ENCODE data around the gene IER5. TPM values are rescaled to one million over a fixed set of nuclear protein-coding genes. Genes with fewer than 3 reads are reported as not detected.
A peak's percentile ranks its signal among the peaks of the same experiment; 100 is the strongest.

IER5 gene
- total and polyA plus RNA-seq, 2 experiments from 2014 or later = 8.1 to 38.5 TPM

DNA sequence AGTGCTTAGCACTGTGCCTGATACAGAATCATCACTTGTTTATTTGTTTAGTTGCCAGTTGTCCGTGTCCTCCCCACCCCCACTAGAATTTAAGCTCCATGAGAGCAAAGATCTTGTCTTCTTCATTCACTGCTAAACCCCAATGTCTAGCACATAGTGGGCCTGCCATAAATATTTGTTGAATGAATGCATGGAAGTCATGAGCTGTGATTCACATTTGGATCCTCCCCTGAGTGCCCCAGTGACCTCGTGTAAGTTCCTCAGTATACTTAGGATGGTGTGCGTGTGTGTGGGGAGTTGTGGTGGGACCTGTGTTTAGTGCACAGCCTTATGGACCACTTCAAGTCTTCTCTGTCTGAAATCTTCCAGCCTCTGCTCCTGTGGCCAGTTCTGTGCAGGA, 23.1 kb downstream of the IER5 start:
- Histone ChIP-seq H3F3A (ENCODE audit: insufficient read depth) (peaks cover 16% of the 10 kb centered on the region), H3K4me1 (ENCODE audit: insufficient read depth) (peaks cover 22% of the 10 kb centered on the region), H2AFZ (no peak overlapping the region), H3K9ac (no peak overlapping the region), H3K79me2 (ENCODE audit: insufficient read depth) (no peaks in the 10 kb centered on the region), H3K36me3 (ENCODE audit: low read depth) (no peaks in the 10 kb centered on the region), H3K27ac (peak overlapping the region; percentile 79), H3K4me3 (no peak overlapping the region), H3K9me2 (ENCODE audit: insufficient read depth) (no peaks in the 10 kb centered on the region), H3K4me2 (ENCODE audit: unreplicated experiment) (no peak overlapping the region), H3K9me3 (ENCODE audit: low read depth) (no peaks in the 10 kb centered on the region), H3K27me3 (replicated peaks; ENCODE audit: insufficient read depth) (no peaks in the 10 kb centered on the region), H4K20me1 (ENCODE audit: insufficient read depth) (no peaks in the 10 kb centered on the region)
- TF ChIP-seq EZH2 (IDR thresholded peaks at IDR 0.05; ENCODE audit: insufficient read depth, poor library complexity, severe bottlenecking) (no peak), EZH2phosphoT487 (IDR thresholded peaks at IDR 0.05; ENCODE audit: insufficient read depth, low read depth) (no peak)
- 61 to 67% methylated on average over 3 of the region's 3 CpGs for WGBS, 2 experiments (ENCODE audit: low coverage in 1 of 2, low lambda C conversion rate in 2 of 2, missing lambda C conversion rate in 2 of 2)
- DNase-seq = peak; percentile 50
- in situ Hi-C loops (cut with MboI) = no loop called here

GRCh38 chr1:181112071-181112929, 23.8 kb downstream of the IER5 start:
- H3K4me1 ChIP-seq (ENCODE audit: insufficient read depth) = peaks cover 24% of the 10 kb centered on the region
- H2AFZ ChIP-seq = no peak overlapping the region
- in situ Hi-C loops (cut with MboI) = no loop called here
- WGBS, 2 experiments (ENCODE audit: low coverage in 1 of 2, low lambda C conversion rate in 2 of 2, missing lambda C conversion rate in 2 of 2) = 31 to 35% methylated on average over 10 of the region's 10 CpGs
- no peak overlapping the region for H3K4me3 ChIP-seq
- no peaks in the 10 kb centered on the region for H4K20me1 ChIP-seq (ENCODE audit: insufficient read depth)
- peak overlapping the region; percentile 36 for H3K4me2 ChIP-seq (ENCODE audit: unreplicated experiment)
- peak; percentile 99 for DNase-seq
- no peaks in the 10 kb centered on the region for H3K27me3 ChIP-seq (replicated peaks; ENCODE audit: insufficient read depth)
- no peaks in the 10 kb centered on the region for H3K9me3 ChIP-seq (ENCODE audit: low read depth)
- peaks cover 10% of the 10 kb centered on the region for H3F3A ChIP-seq (ENCODE audit: insufficient read depth)
- TF ChIP-seq EZH2 (IDR thresholded peaks at IDR 0.05; ENCODE audit: insufficient read depth, poor library complexity, severe bottlenecking) (no peak), EZH2phosphoT487 (IDR thresholded peaks at IDR 0.05; ENCODE audit: insufficient read depth, low read depth) (no peak)
- H3K79me2 ChIP-seq (ENCODE audit: insufficient read depth) = no peaks in the 10 kb centered on the region
- H3K27ac ChIP-seq = peak overlapping the region; percentile 79
- peak overlapping the region; percentile 57 for H3K9ac ChIP-seq
- no peaks in the 10 kb centered on the region for H3K36me3 ChIP-seq (ENCODE audit: low read depth)
- H3K9me2 ChIP-seq (ENCODE audit: insufficient read depth) = no peaks in the 10 kb centered on the region

DNA sequence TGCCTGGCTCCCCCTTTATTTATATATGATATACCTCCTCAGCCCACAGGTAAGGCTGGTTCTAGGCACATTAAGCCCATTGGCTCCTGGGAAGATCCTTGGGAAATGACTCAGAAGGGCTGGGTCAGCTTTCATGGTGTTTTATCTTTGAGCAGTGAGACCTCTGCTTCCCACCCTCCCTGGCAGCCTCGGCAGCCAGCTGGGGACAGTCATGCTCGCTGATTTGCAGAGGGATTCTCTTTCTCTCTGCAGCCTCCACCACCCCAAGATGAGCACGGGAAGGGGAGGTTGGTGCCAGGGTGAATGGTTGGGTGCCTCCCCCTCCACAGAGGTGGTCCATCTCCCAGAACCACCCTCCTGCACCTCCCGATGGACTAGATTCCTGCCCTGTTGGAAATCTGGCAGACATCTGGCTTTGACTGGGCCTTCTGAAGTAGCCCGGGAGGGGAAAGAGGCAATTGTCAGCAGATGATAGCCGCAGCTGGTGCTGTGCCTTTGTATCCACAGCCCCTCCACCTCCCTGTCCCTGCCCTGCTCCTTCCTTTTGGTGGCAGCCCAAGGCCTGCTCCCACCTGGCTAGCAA, 24.6 kb downstream of the IER5 start:
- Histone ChIP-seq H3K27me3 (replicated peaks; ENCODE audit: insufficient read depth) (no peaks in the 10 kb centered on the region), H4K20me1 (ENCODE audit: insufficient read depth) (no peaks in the 10 kb centered on the region), H3K4me2 (ENCODE audit: unreplicated experiment) (peak overlapping the region; percentile 36), H3K9ac (peak overlapping the region; percentile 39; the same call in 1 of the 2 replicates), H3K27ac (peak overlapping the region; percentile 71), H3K4me3 (no peak overlapping the region), H3K79me2 (ENCODE audit: insufficient read depth) (no peaks in the 10 kb centered on the region), H3K9me2 (ENCODE audit: insufficient read depth) (no peaks in the 10 kb centered on the region), H3F3A (ENCODE audit: insufficient read depth) (peaks cover 10% of the 10 kb centered on the region), H2AFZ (no peak overlapping the region), H3K36me3 (ENCODE audit: low read depth) (no peaks in the 10 kb centered on the region), H3K9me3 (ENCODE audit: low read depth) (no peaks in the 10 kb centered on the region), H3K4me1 (ENCODE audit: insufficient read depth) (peaks cover 31% of the 10 kb centered on the region)
- in situ Hi-C loops (cut with MboI) = no loop called here
- DNase-seq = peak; percentile 76
- WGBS, 2 experiments (ENCODE audit: low coverage in 1 of 2, low lambda C conversion rate in 2 of 2, missing lambda C conversion rate in 2 of 2) = 32 to 34% methylated on average over 5 to 6 of the region's 6 CpGs
- no peak for TF ChIP-seq EZH2 (IDR thresholded peaks at IDR 0.05; ENCODE audit: insufficient read depth, poor library complexity, severe bottlenecking)
- TF ChIP-seq EZH2phosphoT487 (IDR thresholded peaks at IDR 0.05; ENCODE audit: insufficient read depth, low read depth) = no peak

- no peaks in the 10 kb centered on the region for H3K79me2 ChIP-seq (ENCODE audit: insufficient read depth)
- no peak overlapping the region for H3K9ac ChIP-seq
- H3K9me3 ChIP-seq (ENCODE audit: low read depth) = no peaks in the 10 kb centered on the region
- DNase-seq = no peak
- no peak for TF ChIP-seq EZH2 (IDR thresholded peaks at IDR 0.05; ENCODE audit: insufficient read depth, poor library complexity, severe bottlenecking)
- TF ChIP-seq EZH2phosphoT487 (IDR thresholded peaks at IDR 0.05; ENCODE audit: insufficient read depth, low read depth) = no peak
- no peaks in the 10 kb centered on the region for H3K9me2 ChIP-seq (ENCODE audit: insufficient read depth)
- no peak overlapping the region for H3K4me3 ChIP-seq
- 82 to 84% methylated on average over 11 of the region's 11 CpGs for WGBS, 2 experiments (ENCODE audit: low coverage in 1 of 2, low lambda C conversion rate in 2 of 2, missing lambda C conversion rate in 2 of 2)
- H3K4me2 ChIP-seq (ENCODE audit: unreplicated experiment) = no peak overlapping the region
- H3F3A ChIP-seq (ENCODE audit: insufficient read depth) = peaks cover 10% of the 10 kb centered on the region
- H3K27me3 ChIP-seq (replicated peaks; ENCODE audit: insufficient read depth) = no peaks in the 10 kb centered on the region
- no peak overlapping the region for H2AFZ ChIP-seq
- no peaks in the 10 kb centered on the region for H4K20me1 ChIP-seq (ENCODE audit: insufficient read depth)
- in situ Hi-C loops (cut with MboI) = no loop called here
- H3K4me1 ChIP-seq (ENCODE audit: insufficient read depth) = peaks cover 38% of the 10 kb centered on the region
- no peak overlapping the region for H3K27ac ChIP-seq
- H3K36me3 ChIP-seq (ENCODE audit: low read depth) = no peaks in the 10 kb centered on the region
Observed at GRCh38 chr1:181114574-181115367, 26.3 kb downstream of the IER5 start.
